Neuronal stem cell (in vitro differentiated cells): ENCODE results near the gene STARD5.

Experiments used
- DNase-seq: peaks from one replicate; pipeline ENCODE4 v3.0.0-alpha.2; 2013; ENCODE audit warnings: low spot score
- H2AFZ ChIP-seq: one replicate; pipeline ENCODE4 v1.6.1; 2013; ENCODE audit warnings: mild to moderate bottlenecking, low read length, inconsistent platforms
- H2AK5ac ChIP-seq: 2 replicates; pipeline ENCODE4 v1.6.1; 2013; ENCODE audit warnings: low read depth, mild to moderate bottlenecking, inconsistent platforms, low read length, moderate library complexity, mixed read lengths
- H2BK120ac ChIP-seq: 2 replicates; pipeline ENCODE4 v1.6.1; 2013; ENCODE audit warnings: low read depth, mild to moderate bottlenecking, inconsistent platforms, low read length, moderate library complexity, mixed read lengths
- H2BK12ac ChIP-seq: one replicate; pipeline ENCODE4 v1.6.1; 2013; ENCODE audit warnings: low read length, inconsistent platforms
- H2BK15ac ChIP-seq: 2 replicates; pipeline ENCODE4 v1.6.1; 2013; ENCODE audit warnings: mild to moderate bottlenecking, low read length, inconsistent platforms, mixed read lengths
- H2BK5ac ChIP-seq: one replicate; pipeline ENCODE4 v1.6.1; 2013; ENCODE audit warnings: inconsistent platforms, mild to moderate bottlenecking, low read length, moderate library complexity
- H3K14ac ChIP-seq: one replicate; pipeline ENCODE4 v1.6.1; 2013; ENCODE audit warnings: low read length, inconsistent platforms
- H3K18ac ChIP-seq: 2 replicates; pipeline ENCODE4 v1.6.1; 2013; ENCODE audit warnings: low read length, inconsistent platforms
- H3K23ac ChIP-seq: 2 replicates; pipeline ENCODE4 v1.6.1; 2013; ENCODE audit warnings: low read depth, mild to moderate bottlenecking, mixed read lengths, low read length, inconsistent platforms; ENCODE audit not compliant: poor library complexity
- H3K27ac ChIP-seq: replicated peaks from 3 replicates; pipeline ENCODE4 v1.5.1; 2013; ENCODE audit warnings: low read length, inconsistent platforms
- H3K27me3 ChIP-seq, 3 experiments: 2 replicates each; pipeline ENCODE4 v1.6.1; 2013; ENCODE audit warnings: low read length in 3 of 3, mild to moderate bottlenecking in 2 of 3, inconsistent platforms in 1 of 3, low read depth in 1 of 3, mixed read lengths in 1 of 3, moderate library complexity in 1 of 3; ENCODE audit not compliant: control insufficient read depth in 3 of 3, insufficient read depth in 3 of 3
- H3K36me3 ChIP-seq, 2 donors: replicated peaks in 1 of 2; 2 replicates each; pipeline ENCODE4 v1.6.1; 2013; ENCODE audit warnings: low read length in 2 of 2; ENCODE audit not compliant: control insufficient read depth in 2 of 2, insufficient read depth in 2 of 2
- H3K4ac ChIP-seq: 2 replicates; pipeline ENCODE4 v1.6.1; 2013; ENCODE audit warnings: inconsistent platforms, mild to moderate bottlenecking, low read length, moderate library complexity
- H3K4me1 ChIP-seq, 2 donors: 1 replicate in 1 of 2; 2 replicates in 1 of 2; pipeline ENCODE4 v1.6.1; 2013; ENCODE audit warnings: low read length in 2 of 2, low read depth in 1 of 2; ENCODE audit not compliant: control insufficient read depth in 2 of 2, insufficient read depth in 1 of 2
- H3K4me2 ChIP-seq: one replicate; pipeline ENCODE4 v1.6.1; 2013; ENCODE audit warnings: mild to moderate bottlenecking, low read length, inconsistent platforms; ENCODE audit not compliant: insufficient read depth, poor library complexity, severe bottlenecking
- H3K4me3 ChIP-seq, 2 donors: 2 replicates each; pipeline ENCODE4 v1.5.1; 2013; ENCODE audit warnings: low read length in 2 of 2, mild to moderate bottlenecking in 2 of 2, inconsistent platforms in 1 of 2, moderate library complexity in 1 of 2
- H3K79me1 ChIP-seq: one replicate; pipeline ENCODE4 v1.6.1; 2013; ENCODE audit warnings: low read depth, mild to moderate bottlenecking, inconsistent platforms, low read length, moderate library complexity
- H3K9ac ChIP-seq: one replicate; pipeline ENCODE4 v1.6.1; 2013; ENCODE audit warnings: mild to moderate bottlenecking, low read depth, low read length, inconsistent platforms; ENCODE audit not compliant: poor library complexity
- H3K9me3 ChIP-seq, 2 donors: replicated peaks in 1 of 2; 2 replicates each; pipeline versions ENCODE3 to v1.6.1; 2013; ENCODE audit warnings: low read length in 2 of 2, mild to moderate bottlenecking in 2 of 2, inconsistent platforms in 1 of 2, low read depth in 1 of 2, mixed read lengths in 1 of 2, moderate library complexity in 1 of 2; ENCODE audit not compliant: control insufficient read depth in 2 of 2, insufficient read depth in 1 of 2
- H4K8ac ChIP-seq: one replicate; pipeline ENCODE4 v1.6.1; 2013; ENCODE audit warnings: low read depth, mild to moderate bottlenecking, inconsistent platforms, low read length, moderate library complexity
- H4K91ac ChIP-seq: one replicate; pipeline ENCODE4 v1.6.1; 2013; ENCODE audit warnings: low read length, low read depth, mild to moderate bottlenecking, inconsistent platforms; ENCODE audit not compliant: poor library complexity
- WGBS, 2 donors: extraction: QIAGEN DNeasy Blood & Tissue Kit; methylation state at CpG; one replicate each; pipeline ENCODE4 v1.1.7; 2013; ENCODE audit warnings: missing lambda C conversion rate in 2 of 2, mixed read lengths in 1 of 2; ENCODE audit not compliant: insufficient read length in 2 of 2, insufficient replicate concordance in 1 of 2; ENCODE audit errors: extremely low coverage in 2 of 2; 5-methylcytosine and 5-hydroxymethylcytosine counted together

STARD5 gene

GRCh38 chr15:81346611-81347010, 22.7 kb upstream of the STARD5 start:
- Histone ChIP-seq H3K4me1 (no peaks in the 10 kb centered on the region), H3K27ac (no peak overlapping the region), H3K9ac (no peak overlapping the region)

GRCh38 chr15:81343371-81343770, 19.4 kb upstream of the STARD5 start:
- no peak overlapping the region for H2AK5ac ChIP-seq
- H2BK15ac ChIP-seq, result no peak overlapping the region
- H3K36me3 ChIP-seq, result no peaks in the 10 kb centered on the region
- no peak for DNase-seq
- no peak overlapping the region for H3K27ac ChIP-seq
- WGBS, 2 donors, result no CpG with 5 or more reads among the region's 4 CpGs
- H2BK120ac ChIP-seq, result no peak overlapping the region
- H3K23ac ChIP-seq, result no peak overlapping the region
- H3K27me3 ChIP-seq, result no peaks in the 10 kb centered on the region
- no peak overlapping the region for H3K18ac ChIP-seq
- no peak overlapping the region for H2AFZ ChIP-seq
- no peak overlapping the region for H3K4me2 ChIP-seq
- H3K9ac ChIP-seq, result no peak overlapping the region
- H3K4ac ChIP-seq, result no peak overlapping the region
- no peaks in the 10 kb centered on the region for H3K9me3 ChIP-seq
- no peak overlapping the region for H3K14ac ChIP-seq
- H3K79me1 ChIP-seq, result no peaks in the 10 kb centered on the region
- no peak overlapping the region for H2BK5ac ChIP-seq
- no peaks in the 10 kb centered on the region for H3K4me1 ChIP-seq
- no peak overlapping the region for H4K8ac ChIP-seq
- H3K4me3 ChIP-seq, result no peak overlapping the region
- no peak overlapping the region for H2BK12ac ChIP-seq
- H4K91ac ChIP-seq, result no peak overlapping the region

More at GRCh38 chr15:81346611-81347010, 22.7 kb upstream of the STARD5 start:
- no peak overlapping the region for H2BK12ac ChIP-seq
- no peaks in the 10 kb centered on the region for H3K27me3 ChIP-seq
- H2BK5ac ChIP-seq, result no peak overlapping the region
- H4K91ac ChIP-seq, result no peak overlapping the region
- no peak overlapping the region for H2AFZ ChIP-seq
- no peak overlapping the region for H2BK15ac ChIP-seq
- no peak overlapping the region for H3K23ac ChIP-seq
- H3K9me3 ChIP-seq, result no peaks in the 10 kb centered on the region
- DNase-seq, result no peak
- H3K36me3 ChIP-seq, result no peaks in the 10 kb centered on the region
- no peak overlapping the region for H3K4me3 ChIP-seq
- no peak overlapping the region for H3K14ac ChIP-seq
- no CpG with 5 or more reads among the region's 2 CpGs for WGBS, 2 donors
- no peaks in the 10 kb centered on the region for H3K79me1 ChIP-seq
- H3K4me2 ChIP-seq, result no peak overlapping the region
- H4K8ac ChIP-seq, result no peak overlapping the region
- no peak overlapping the region for H2AK5ac ChIP-seq
- no peak overlapping the region for H3K4ac ChIP-seq
- H2BK120ac ChIP-seq, result no peak overlapping the region
- H3K18ac ChIP-seq, result no peak overlapping the region

- H2AFZ ChIP-seq, result no peak overlapping the region
- H3K27me3 ChIP-seq, result no peaks in the 10 kb centered on the region
- H3K4ac ChIP-seq, result no peak overlapping the region
- H3K27ac ChIP-seq, result no peak overlapping the region
- no peak overlapping the region for H2BK5ac ChIP-seq
- no peak overlapping the region for H4K8ac ChIP-seq
- no peak overlapping the region for H3K4me3 ChIP-seq
- H3K4me1 ChIP-seq, result no peaks in the 10 kb centered on the region
- H2BK12ac ChIP-seq, result no peak overlapping the region
- no peak overlapping the region for H3K14ac ChIP-seq
- H3K4me2 ChIP-seq, result no peak overlapping the region
- H3K9me3 ChIP-seq, result no peaks in the 10 kb centered on the region
- DNase-seq, result no peak
- H3K23ac ChIP-seq, result no peak overlapping the region
- no peak overlapping the region for H3K9ac ChIP-seq
- H3K79me1 ChIP-seq, result no peaks in the 10 kb centered on the region
- H2BK120ac ChIP-seq, result no peak overlapping the region
- WGBS, 2 donors, result no CpG with 5 or more reads among the region's 4 CpGs
- no peak overlapping the region for H4K91ac ChIP-seq
- H2AK5ac ChIP-seq, result no peak overlapping the region
- no peaks in the 10 kb centered on the region for H3K36me3 ChIP-seq
- no peak overlapping the region for H2BK15ac ChIP-seq
- H3K18ac ChIP-seq, result no peak overlapping the region
Measured at GRCh38 chr15:81341351-81341750, 17.4 kb upstream of the STARD5 start.

- Histone ChIP-seq H2BK120ac (no peak overlapping the region), H3K36me3 (no peaks in the 10 kb centered on the region), H3K18ac (no peak overlapping the region), H3K27me3 (peaks cover 0 to 2% (median 0%) of the 10 kb centered on the region in 3 experiments), H3K79me1 (no peaks in the 10 kb centered on the region), H2BK5ac (no peak overlapping the region), H3K27ac (no peak overlapping the region), H3K4me3 (no peak overlapping the region), H4K8ac (no peak overlapping the region), H2BK12ac (no peak overlapping the region), H2AFZ (no peak overlapping the region), H3K4me1 (peaks cover 0 to 2% of the 10 kb centered on the region in 2 donors), H3K9me3 (no peaks in the 10 kb centered on the region), H3K4me2 (no peak overlapping the region), H3K9ac (no peak overlapping the region), H3K23ac (no peak overlapping the region), H2AK5ac (no peak overlapping the region), H3K4ac (no peak overlapping the region), H2BK15ac (no peak overlapping the region), H4K91ac (no peak overlapping the region), H3K14ac (no peak overlapping the region)
- WGBS, 2 donors, result no CpG with 5 or more reads among the region's 4 CpGs
- no peak for DNase-seq
Measured at GRCh38 chr15:81339851-81340250, 15.9 kb upstream of the STARD5 start.
